HG03066 (cell line): Measurements from ENCODE around the gene MICOS13.
"Not testable (repeated sequence)": the region's sequence is repeated elsewhere in the genome, so short reads cannot be mapped to it uniquely, and the experiment has no call there.

Source experiments
- ATAC-seq: cut with Tn5 transposase; IDR thresholded peaks from one replicate; pipeline ENCODE4 v1.9.1; 2021; ENCODE audit warnings: low read depth; ENCODE audit not compliant: unreplicated experiment

The MICOS13 gene

DNA sequence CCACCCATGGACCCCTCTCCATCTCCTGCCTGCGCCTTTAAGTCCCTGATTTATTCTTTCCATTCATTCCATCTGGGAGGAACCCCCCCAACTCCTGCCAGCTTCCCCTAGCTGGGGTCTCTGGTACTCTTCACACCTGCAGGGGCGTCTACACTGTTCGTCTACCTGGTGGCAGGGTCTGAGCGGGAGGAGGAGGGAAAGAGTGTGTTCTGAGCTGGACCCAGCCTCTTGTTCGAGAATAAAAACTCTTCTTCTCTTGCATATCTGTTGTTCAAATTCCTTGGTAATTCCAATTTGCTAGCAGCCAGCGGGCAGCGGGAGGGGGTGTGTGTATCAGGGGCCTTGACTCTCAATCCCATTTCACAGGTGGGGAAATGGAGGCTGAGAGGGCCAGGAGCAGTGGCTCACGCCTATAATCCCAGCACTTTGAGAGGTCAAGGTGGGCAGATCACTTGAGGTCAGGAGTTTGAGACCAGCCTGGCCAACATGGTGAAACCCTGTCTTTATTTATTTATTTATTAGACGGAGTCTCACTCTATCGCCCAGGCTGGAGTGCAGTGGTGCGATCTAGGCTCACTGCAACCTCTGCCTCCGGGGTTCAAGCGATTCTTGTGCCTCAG, 8.1 kb upstream of the MICOS13 start:
- not testable (repeated sequence) for ATAC-seq

DNA sequence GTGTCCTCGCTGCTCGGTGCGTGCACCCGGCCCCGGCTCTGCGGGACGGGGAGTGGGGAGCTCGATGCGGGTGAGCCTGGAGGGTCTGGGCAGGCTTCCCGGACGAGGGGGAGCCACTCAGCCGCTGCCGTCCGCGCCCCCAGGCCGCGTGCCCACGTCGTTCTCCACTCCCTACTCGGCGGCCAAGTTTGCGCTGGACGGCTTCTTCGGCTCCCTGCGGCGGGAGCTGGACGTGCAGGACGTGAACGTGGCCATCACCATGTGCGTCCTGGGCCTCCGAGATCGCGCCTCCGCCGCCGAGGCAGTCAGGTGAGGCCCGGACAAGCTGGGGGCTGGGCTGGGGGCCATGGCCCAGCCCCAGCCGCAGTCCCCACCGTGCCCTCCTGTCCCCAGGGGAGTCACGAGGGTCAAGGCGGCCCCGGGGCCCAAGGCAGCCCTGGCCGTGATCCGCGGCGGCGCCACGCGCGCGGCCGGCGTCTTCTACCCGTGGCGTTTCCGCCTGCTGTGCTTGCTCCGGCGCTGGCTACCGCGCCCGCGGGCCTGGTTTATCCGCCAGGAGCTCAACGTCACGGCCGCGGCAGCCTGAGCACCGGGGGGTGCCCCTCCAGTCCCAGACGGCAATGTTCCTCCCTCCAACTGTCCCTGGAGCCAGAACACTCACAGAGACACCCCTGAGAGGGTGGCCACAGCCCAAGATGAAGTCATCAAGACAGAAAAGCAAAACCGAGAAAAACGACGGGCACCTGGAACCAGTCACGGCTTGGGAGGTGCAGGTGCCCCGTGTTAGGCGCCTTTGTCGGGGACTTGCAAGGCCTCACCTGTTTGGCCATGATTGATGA, 7.3 kb upstream of the MICOS13 start:
- no peak for ATAC-seq

DNA sequence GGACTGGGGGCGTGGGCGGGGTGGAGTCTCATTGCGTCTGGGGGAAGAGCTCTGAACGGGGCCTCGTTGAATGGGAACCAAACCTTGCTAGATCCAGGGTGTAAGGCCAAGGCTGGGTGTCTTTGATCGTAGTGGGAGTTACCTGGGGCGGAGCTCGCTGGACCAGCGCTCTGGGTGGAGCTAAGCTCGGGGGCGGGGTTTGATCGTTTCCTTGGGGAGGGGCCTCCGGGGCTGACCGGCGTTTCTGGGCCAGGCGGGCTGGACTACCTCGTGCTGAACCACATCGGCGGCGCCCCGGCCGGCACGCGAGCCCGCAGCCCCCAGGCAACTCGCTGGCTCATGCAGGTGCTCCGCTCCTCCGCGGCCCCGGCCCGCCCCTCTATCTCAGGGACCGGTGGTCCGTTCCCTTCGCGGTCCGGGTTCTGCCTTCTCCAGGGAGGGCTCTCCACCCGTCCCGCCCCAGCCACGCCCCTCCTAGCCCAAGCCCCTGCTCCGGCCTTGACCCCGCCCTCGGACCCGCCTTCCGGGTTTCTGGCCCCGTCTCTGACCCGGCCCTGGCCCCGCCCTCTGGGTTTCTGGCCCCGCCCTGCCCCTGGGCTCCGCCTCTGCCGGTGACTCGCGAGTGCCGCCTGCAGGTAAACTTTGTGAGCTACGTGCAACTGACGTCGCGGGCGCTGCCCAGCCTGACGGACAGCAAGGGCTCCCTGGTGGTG, 6.5 kb upstream of the MICOS13 start:
- ATAC-seq: peak; percentile 55

DNA sequence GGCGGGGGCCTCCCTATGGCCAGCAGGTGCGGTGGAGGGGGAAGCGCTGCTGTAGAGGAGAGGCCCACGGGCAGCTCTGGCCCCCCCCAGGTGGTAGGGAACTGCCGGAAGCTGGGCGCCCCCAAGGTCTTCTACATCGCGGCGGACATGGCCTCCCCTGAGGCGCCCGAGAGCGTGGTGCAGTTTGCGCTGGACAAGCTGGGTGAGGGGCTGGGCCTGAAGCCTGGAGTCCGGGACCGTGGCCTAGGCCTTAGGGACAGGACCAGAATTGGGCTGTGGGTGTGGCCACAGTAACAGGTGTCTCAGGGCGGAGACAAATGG, 6.0 kb upstream of the MICOS13 start:
- no peak for ATAC-seq

DNA sequence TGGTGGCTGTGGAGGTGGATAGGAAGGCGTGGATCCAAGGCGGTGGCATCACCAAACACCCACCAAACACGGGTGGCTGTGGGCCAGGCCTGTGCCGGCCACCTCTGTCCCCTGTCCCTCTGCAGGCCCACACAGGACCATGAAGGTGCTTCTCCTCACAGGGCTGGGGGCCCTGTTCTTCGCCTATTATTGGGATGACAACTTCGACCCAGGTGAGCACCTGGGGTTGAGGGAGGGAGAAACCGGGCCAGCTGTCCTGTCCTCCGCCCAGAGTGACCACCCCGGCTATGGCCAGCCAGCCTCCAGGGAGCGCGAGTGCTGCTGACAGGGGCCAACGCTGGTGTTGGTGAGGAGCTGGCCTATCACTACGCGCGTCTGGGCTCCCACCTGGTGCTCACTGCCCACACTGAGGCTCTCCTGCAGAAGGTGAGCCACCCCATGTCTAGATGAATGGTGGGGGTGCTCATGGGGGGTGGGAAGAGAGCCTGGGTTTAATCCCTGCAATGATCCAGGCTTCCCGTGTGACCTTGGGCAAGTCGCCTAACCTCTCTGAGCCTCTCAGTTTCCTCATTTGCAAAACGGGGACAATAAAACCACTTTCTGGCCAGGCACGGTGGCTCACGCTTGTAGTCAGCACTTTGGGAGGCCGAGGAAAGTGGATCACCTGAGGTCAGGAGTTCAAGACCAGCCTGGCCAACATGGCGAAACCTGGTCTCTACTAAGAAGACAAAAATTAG, 4.5 kb upstream of the MICOS13 start:
- no peak for ATAC-seq

DNA sequence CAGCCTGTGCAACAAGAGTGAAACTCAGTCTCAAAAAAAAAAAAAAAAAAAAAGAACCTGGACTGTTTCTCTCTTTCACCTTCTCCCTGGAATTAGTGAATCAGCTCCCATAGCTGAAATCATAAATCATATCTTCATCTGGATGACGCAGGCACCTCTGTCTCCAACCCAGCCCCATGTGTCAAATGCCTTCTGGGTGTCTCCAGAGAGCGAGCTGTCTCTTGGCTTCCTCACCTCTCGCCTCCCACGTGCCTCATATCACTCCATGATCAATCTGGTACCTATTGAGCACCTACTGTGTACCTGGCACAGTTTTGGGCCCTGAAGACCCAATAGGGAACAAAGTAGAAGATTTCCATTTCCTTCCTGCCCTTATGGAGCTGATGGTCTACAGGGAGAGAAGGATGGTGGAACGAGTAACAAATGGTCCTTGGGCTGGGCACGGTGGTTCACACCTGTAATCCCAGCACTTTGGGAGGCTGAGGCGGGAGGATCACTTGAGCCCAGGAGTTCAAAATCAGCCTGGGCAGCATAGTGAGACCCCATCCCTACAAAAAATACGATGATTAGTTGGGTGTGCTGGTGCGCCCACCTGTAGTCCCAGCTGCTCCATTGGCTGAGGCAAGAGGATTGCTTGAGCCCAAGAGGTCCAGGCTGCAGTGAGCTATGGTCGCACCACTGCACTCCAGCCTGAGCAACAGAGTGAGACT, 3.0 kb upstream of the MICOS13 start:
- no peak for ATAC-seq

DNA sequence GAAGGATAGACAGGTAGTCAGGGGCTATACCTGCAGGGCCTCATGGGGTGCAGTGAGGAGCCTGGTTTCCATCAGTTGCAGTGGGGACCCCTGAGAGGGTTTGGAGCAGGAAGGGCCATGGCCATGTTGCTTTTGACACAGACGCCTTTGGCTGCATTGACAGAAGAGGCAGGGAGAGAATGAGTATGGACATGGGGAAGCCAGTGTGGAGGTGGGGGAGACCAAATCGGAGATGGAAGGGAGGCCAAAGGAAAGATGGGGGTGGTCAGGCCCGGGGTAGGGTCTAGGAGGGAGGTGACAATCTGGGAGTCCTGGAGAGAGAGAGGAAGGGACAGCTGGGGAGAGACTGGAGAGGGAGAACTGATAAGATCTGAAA, 1.8 kb upstream of the MICOS13 start:
- no peak for ATAC-seq

DNA sequence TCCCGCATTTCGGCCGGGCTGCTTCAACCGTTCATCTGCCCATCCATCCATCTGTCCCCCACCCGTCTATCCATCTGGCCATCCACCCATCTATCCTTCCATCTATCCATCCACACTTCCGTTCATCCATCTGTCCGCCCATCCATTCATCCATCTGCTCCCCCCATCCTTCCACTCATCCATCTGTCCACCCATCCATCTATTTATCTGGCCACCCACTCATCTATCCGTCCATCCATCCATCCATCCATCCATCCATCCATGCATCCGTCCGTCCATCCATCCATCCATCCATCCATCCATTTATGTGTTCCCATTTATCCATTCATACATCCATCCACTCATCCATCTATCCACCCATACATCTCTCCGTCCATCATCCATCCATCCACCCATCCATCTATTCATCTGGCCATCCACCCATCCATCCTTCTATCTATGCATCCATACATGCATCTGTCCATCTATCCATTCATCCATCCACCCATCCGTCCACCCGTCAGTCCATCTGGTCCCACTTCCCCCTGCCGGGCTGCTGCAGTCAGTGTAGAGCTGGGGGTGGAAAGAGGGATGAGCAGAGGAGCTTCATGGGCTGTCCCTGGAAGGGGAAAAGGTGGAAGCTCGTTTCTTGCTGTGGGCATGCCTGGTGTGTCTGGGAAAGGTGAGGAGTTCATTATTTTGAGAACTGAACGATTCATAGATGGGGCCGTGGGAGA, 1.2 kb upstream of the MICOS13 start:
- no peak for ATAC-seq

DNA sequence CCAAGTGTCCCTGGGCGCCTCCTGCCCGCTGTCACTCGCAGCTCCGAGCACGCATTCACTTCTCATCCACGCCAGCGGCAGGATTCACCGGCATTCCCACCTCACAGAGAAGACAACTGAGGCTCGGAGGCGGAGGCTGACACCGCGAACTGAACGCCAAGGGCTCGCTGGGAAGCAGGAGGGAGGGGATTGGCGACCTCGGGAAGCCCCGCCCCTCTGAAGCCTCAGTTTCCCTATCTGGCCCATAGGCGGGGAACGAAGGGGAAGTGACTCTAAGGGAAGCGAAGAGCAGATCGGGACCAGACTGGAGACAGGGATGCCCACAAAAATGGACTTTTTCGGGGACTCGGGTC, 256 bp downstream of the MICOS13 start:
- ATAC-seq: no peak

DNA sequence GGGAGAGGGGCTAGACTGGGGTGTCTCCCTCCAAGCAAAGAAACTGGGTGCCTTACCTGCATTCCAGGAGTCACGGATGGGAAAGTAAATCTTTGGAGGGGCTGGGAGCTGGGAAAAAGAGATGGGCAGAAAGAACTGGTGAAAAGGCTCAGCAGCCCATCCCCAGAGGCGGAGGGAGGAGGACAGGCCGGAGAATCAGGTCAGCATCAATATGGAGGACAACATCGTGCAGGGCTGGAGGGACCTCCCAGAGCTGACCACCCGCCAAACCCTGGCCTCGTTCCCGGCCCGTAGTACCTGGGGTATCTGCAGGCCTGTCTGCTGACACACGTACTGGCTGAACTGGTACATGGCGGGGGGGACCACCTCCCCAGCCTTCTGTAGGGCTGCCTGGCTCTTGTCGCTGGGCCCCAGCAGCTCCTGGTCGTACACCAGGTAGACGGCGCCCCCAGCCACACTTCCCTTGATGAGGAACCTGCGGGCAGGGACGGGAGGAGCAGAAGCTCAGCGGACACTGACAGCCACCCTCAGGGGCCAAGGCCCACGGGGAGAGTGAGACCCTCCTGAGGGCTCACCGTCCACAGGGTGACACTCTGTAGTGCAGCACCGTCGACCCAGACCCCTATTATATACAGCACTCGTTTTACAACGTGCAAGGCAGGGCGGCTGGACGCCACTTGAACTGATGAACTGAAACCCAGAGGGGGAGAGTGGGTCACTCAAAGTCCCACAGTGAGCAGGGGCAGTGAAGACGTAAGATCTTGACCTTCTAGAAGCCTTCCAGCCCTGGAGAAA, 830 bp downstream of the MICOS13 start:
- ATAC-seq: no peak

DNA sequence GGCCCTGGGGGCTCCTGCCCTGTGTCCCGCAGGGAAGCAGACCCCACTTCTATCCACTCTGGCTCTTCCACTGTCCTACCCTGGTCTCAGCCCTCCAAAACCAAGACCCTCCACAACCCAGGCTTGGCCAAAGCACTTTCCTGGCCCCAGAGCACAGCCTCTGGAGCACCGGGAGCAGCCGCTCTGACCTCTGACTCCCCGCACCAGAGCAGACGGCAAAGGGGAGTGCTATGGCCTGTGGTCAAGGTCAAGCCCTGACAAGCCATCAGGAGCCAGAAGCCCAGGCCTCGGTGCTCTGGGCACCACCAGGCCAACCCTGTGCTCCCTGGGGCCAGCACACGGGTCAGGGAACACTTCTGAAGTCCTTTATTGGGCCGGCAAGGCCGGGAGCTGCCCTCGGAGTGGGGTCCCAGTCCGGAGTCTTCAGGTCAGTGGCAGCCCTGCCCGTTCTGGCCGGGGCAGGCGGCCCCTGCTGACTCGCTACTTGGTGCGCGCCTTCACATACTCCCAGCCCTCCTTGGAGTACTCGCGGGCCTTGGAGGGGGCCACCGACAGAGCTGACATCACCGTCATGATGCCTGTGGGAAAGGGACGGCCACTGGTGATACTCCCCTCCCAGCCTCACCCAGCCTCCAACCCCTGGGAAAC, 2.1 kb downstream of the MICOS13 start:
- no peak for ATAC-seq

DNA sequence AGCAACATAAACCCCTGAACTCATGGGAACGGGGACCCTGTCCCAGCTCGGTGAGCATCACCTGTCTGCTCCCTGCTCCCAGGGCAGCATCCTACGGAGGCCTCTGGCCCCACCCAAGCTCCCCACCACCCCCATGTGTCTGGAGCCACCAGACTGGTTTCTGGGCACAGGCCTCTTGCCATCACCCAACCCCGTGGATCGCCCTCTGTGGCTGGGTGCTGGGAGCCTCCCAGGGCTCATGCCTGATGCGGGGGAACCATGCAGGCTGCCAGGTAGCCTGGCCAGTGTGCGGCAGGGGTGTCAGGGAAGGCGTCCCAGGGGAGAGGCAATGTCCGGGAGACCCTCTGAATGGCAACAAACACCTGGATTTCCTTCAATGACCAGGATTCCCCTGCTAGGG, 2.7 kb downstream of the MICOS13 start:
- ATAC-seq: no peak

DNA sequence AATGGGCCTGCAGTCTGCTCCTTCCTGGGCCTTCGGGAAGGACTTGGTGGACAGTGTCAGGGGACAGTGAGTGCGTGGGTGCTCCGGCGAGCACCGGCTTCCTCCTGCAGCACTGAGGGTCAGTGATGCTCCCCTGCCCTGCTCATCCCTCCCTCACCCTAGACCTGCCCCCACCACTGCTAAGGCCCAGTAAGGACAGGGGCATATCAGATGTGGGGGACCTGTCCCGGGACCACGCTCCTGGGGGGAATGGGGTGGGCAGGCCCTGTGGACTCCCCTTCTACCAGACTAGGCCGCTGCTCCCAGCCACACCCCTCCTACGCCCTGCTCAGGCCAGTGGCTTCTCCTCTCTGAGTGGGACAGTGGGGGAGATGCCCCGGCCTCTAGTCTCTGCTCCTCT, 3.2 kb downstream of the MICOS13 start:
- no peak for ATAC-seq

DNA sequence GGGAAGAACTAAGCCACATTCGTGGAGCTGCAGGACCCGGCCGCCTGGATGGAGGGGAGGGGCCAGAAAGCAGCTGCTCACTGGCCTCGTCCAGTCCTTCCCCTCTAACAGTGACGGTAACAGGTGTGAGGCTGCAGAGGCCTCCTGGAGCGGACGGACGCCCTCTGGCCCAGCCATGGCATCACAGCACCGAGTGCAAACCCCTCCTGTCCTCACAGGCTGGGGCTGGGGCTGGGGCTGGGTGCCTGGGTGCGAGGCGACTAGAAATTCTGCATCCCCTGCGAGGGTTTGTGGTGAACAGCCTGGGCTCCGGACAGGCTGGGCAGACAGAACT, 3.6 kb downstream of the MICOS13 start:
- no peak for ATAC-seq

DNA sequence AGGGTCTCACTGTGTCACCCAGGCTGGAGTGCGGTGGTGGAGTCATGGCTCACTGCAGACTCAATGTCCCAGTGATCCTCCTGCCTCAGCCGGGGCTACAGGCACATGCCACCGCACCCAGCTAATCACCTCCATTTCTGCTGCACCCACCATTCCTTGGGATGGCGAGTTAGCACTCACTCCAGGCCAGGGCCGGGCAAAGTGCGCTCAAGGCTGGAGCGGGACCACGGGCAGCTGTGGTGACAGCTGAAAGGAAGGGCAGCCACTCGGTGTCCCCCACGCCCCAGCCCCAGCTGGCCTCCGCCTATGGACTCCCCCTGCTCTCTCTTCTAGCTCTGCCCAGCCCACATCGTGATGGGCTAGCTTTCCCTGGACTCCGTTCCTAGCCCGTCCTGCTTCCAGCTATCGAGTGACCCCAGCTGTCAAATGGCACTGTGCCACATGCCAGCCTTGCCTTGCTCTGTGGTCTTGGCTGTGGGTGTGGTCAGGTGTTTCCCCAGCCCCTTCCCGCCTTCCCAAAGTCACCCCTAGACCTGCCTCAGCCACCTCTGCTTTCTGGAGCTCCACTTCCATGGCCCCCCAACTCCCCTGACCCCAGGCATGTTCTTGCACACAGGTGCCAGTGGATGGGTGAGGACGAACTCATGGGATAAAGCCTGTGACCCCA, 4.1 kb downstream of the MICOS13 start:
- no peak for ATAC-seq

DNA sequence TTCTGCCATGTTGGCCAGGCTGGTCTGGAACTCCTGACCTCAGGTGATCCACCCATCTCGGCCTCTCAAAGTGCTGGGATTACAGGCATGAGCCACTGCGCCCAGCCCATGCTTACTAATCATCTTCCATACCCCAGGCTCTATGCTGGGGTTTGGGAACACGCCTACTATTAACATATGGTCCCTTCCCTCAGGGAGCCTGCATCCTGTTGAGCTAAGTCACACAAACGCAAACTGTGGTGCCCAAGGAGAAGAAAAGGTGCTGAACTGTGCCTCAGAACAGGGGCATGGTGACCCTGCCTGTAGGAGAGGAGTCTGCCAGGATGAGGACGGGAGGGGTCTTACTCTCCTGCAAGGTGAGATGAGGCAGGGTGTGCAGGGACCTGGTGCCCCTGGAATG, 5.6 kb downstream of the MICOS13 start:
- no peak for ATAC-seq

DNA sequence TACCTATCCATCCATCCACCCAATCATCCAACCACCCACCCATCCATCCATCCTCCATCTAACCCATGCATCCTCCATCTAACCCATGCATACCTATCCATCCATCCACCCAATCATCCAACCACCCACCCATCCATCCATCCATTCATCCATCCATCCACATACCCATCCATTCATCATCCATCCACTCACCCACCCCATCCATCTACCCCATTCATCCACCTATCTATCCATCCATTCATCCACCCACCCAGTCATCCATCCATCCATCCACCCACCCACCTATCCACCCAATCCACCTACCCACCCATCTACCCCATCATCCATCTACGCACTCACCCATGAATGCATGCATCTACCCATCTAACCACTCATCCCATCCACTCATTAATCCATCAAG, 6.6 kb downstream of the MICOS13 start:
- ATAC-seq: no peak

DNA sequence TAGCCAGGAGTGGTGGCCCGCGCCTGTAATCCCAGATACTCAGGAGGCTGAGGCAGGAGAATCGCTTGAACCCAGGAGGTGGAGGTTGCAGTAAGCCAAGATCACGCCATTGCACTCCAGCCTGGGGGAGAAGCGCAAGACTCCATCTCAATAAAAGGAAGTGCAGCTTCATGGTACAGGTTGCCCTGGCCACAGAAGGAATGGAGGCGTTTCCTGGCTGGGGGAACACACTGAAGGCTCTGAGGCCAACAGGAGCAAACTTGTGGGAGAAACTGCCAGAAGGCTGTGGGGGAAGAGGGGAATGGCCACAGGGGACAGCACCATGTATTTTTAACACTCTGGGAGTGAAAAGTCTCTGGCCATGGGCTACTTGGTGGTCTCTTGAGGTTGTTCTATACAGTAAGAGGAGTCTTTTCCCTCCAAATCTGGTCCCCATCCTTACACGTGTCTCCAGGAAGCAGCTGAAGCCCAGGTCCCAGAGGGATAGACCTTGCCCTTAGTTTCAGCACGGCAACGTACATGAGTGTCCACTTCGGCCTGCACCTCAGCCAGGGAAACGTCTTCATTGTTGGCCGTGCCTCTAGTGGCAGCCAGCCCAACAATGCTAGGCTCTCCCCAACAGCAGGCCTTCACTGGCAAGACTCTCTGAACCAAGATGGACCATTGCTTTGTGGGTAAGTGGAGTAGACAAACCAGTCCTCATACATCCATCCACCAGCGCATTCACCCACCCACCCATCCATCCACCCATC, 7.4 kb downstream of the MICOS13 start:
- no peak for ATAC-seq
